GM10248 (cell line): ENCODE measurements around the gene ZNF367.

Experiments
- CTCF ChIA-PET: fragments of 300-600 bp; sonication (Branson Sonifier 250); formaldehyde crosslinking; extraction: SDS; loops from one replicate; lab custom pipeline; 2021; ENCODE audit warnings: antibody characterized with exemption; lab: Yijun Ruan, JAX
- POLR2A ChIA-PET: fragments of 350-650 bp; sonication (Branson Sonifier 250); formaldehyde crosslinking; extraction: SDS; loops from one replicate; lab custom pipeline; 2020; ENCODE audit warnings: antibody characterized with exemption; lab: Yijun Ruan, JAX
- DNase-seq: peaks from one replicate; pipeline ENCODE4 v3.0.0; 2012; ENCODE audit errors: extremely low spot score
- CTCF ChIP-seq: IDR thresholded peaks from 2 replicates; pipeline ENCODE4 v1.5.1; 2012; ENCODE audit warnings: mild to moderate bottlenecking, low read depth; ENCODE audit errors: extremely low read depth, missing control alignments, control extremely low read depth

The ZNF367 gene

GRCh38 chr9:96430377-96430776 is 12.2 kb upstream of the ZNF367 start:
- no peak for TF ChIP-seq CTCF
- ChIA-PET CTCF (interaction anchor here (1.1 to 2.0 kb wide), 2 partner anchors 8 to 12 kb away, joined by 3 to 6 read pairs; no protein-coding TSS in a partner anchor), POLR2A (no interaction called here)
- DNase-seq = no peak

GRCh38 chr9:96429732-96430131 is 11.6 kb upstream of the ZNF367 start:
- ChIA-PET POLR2A (no interaction called here), CTCF (interaction anchor here (1.1 to 2.0 kb wide), 3 partner anchors 9 to 113 kb away, joined by 3 to 6 read pairs (median 4); no protein-coding TSS in a partner anchor)
- no peak for DNase-seq
- TF ChIP-seq CTCF = no peak

GRCh38 chr9:96425500-96426169 is 7.5 kb upstream of the ZNF367 start:
- TF ChIP-seq CTCF = no peak
- ChIA-PET CTCF (interaction anchor here (1.0 to 7.0 kb wide), 3 partner anchors 10 to 20 kb away, joined by 3 to 28 read pairs (median 11); no protein-coding TSS in a partner anchor), POLR2A (no interaction called here)
- no peak for DNase-seq

GRCh38 chr9:96423985-96424336 is 5.8 kb upstream of the ZNF367 start:
- no peak for DNase-seq
- CTCF ChIA-PET = interaction anchor here (4.2 to 7.0 kb wide), 2 partner anchors 12 to 18 kb away, joined by 11 to 28 read pairs; no protein-coding TSS in a partner anchor
- POLR2A ChIA-PET = no interaction called here
- no peak for TF ChIP-seq CTCF

GRCh38 chr9:96423322-96423984 is 5.3 kb upstream of the ZNF367 start:
- POLR2A ChIA-PET = no interaction called here
- CTCF ChIA-PET = interaction anchor here (0.7 to 7.0 kb wide), 3 partner anchors 10 to 19 kb away, joined by 3 to 28 read pairs (median 11); no protein-coding TSS in a partner anchor

More at GRCh38 chr9:96423322-96423984, 5.3 kb upstream of the ZNF367 start:
- no peak for DNase-seq
- no peak for TF ChIP-seq CTCF
